IMR-90 (cell line): Measurements from ENCODE around the gene POLR1C. TPM values are rescaled to one million over a fixed set of nuclear protein-coding genes. Genes with fewer than 3 reads are reported as not detected.

Source experiments
- ATAC-seq: fragments of 200-7000 bp; cut with Tn5 transposase; 2 replicates; pipeline ENCODE4 v1.9.1; 2020; ENCODE audit warnings: low read depth, mild to moderate bottlenecking, moderate library complexity
- BruUV-seq: library from RNA; stranded (reverse); fragments of 400-500 nt; replicated peaks from 2 replicates; lab custom pipeline; 2021; lab: Mats Ljungman, UMichigan
- CTCF ChIA-PET: fragments of 300-600 bp; formaldehyde crosslinking; extraction: SDS; loops from one replicate; lab custom pipeline; 2021; ENCODE audit warnings: antibody characterized with exemption; lab: Yijun Ruan, JAX
- POLR2A ChIA-PET: fragments of 300-600 bp; sonication (Branson Sonifier 250); formaldehyde crosslinking; loops from one replicate; lab custom pipeline; 2022; ENCODE audit warnings: antibody characterized with exemption; ENCODE audit not compliant: unreplicated experiment; lab: Charles Lee
- DNase-seq: peaks from one replicate; pipeline ENCODE4 v3.0.0; 2013
- H2AFZ ChIP-seq: replicated peaks from 2 replicates; pipeline ENCODE3; 2013; ENCODE audit warnings: low read length, mild to moderate bottlenecking; ENCODE audit not compliant: poor library complexity
- H2AK5ac ChIP-seq: 2 replicates; pipeline ENCODE4 v1.6.1; 2013; ENCODE audit warnings: low read depth, low read length, inconsistent platforms
- H2AK9ac ChIP-seq: replicated peaks from 2 replicates; pipeline ENCODE3; 2013; ENCODE audit warnings: mild to moderate bottlenecking, low read depth, low read length, moderate library complexity; ENCODE audit not compliant: poor library complexity
- H2BK120ac ChIP-seq: 2 replicates; pipeline ENCODE4 v1.6.1; 2013; ENCODE audit warnings: low read depth, low read length, inconsistent platforms
- H2BK15ac ChIP-seq: 3 replicates; pipeline ENCODE4 v1.6.1; 2013; ENCODE audit warnings: low read depth, low read length, inconsistent platforms
- H2BK20ac ChIP-seq: 2 replicates; pipeline ENCODE4 v1.6.1; 2013; ENCODE audit warnings: low read depth, mild to moderate bottlenecking, inconsistent platforms, low read length, moderate library complexity
- H2BK5ac ChIP-seq: 2 replicates; pipeline ENCODE4 v1.6.1; 2013; ENCODE audit warnings: mild to moderate bottlenecking, low read depth, low read length, inconsistent platforms; ENCODE audit not compliant: poor library complexity, severe bottlenecking
- H3K14ac ChIP-seq: replicated peaks from 2 replicates; pipeline ENCODE4 v1.6.1; 2013; ENCODE audit warnings: low read depth, low read length, inconsistent platforms
- H3K18ac ChIP-seq: 2 replicates; pipeline ENCODE4 v1.6.1; 2013; ENCODE audit warnings: low read depth, low read length, control low read depth
- H3K23ac ChIP-seq: 2 replicates; pipeline ENCODE4 v1.6.1; 2013; ENCODE audit warnings: low read depth, low read length, inconsistent platforms
- H3K27ac ChIP-seq: 2 replicates; pipeline ENCODE4 v1.5.1; 2013; ENCODE audit warnings: mild to moderate bottlenecking, control low read depth, low read length; ENCODE audit not compliant: insufficient read depth
- H3K27me3 ChIP-seq: 2 replicates; pipeline ENCODE4 v1.6.1; 2013; ENCODE audit warnings: low read length; ENCODE audit not compliant: control insufficient read depth, insufficient read depth
- H3K36me3 ChIP-seq: 2 replicates; pipeline ENCODE4 v1.6.1; 2013; ENCODE audit warnings: low read length, mixed read lengths; ENCODE audit not compliant: control insufficient read depth, insufficient read depth
- H3K4ac ChIP-seq: 2 replicates; pipeline ENCODE4 v1.6.1; 2013; ENCODE audit warnings: low read depth, low read length, inconsistent platforms
- H3K4me1 ChIP-seq: 2 replicates; pipeline ENCODE4 v1.6.1; 2013; ENCODE audit warnings: low read length, mixed read lengths; ENCODE audit not compliant: control insufficient read depth, insufficient read depth
- H3K4me2 ChIP-seq: 2 replicates; pipeline ENCODE4 v1.6.1; 2013; ENCODE audit warnings: low read depth, mild to moderate bottlenecking, control low read depth, low read length, moderate library complexity
- H3K4me3 ChIP-seq: 2 replicates; pipeline ENCODE4 v1.5.1; 2013; ENCODE audit warnings: low read depth, mild to moderate bottlenecking, control low read depth, low read length, moderate library complexity; ENCODE audit not compliant: insufficient read depth
- H3K56ac ChIP-seq: 2 replicates; pipeline ENCODE4 v1.6.1; 2013; ENCODE audit warnings: low read length, inconsistent platforms; ENCODE audit not compliant: insufficient read depth; ENCODE audit errors: extremely low read depth
- H3K79me1 ChIP-seq, 2 experiments: 2 replicates each; pipeline ENCODE4 v1.6.1; 2013; ENCODE audit warnings: low read length in 2 of 2, inconsistent platforms in 1 of 2, low read depth in 1 of 2
- H3K9ac ChIP-seq: 2 replicates; pipeline ENCODE4 v1.6.1; 2013; ENCODE audit warnings: low read depth, low read length, control low read depth
- H3K9me1 ChIP-seq: 2 replicates; pipeline ENCODE4 v1.6.1; 2013; ENCODE audit warnings: low read length, inconsistent platforms; ENCODE audit not compliant: insufficient read depth
- H3K9me3 ChIP-seq: 2 replicates; pipeline ENCODE4 v1.6.1; 2013; ENCODE audit warnings: low read length; ENCODE audit not compliant: control insufficient read depth, insufficient read depth
- H4K20me1 ChIP-seq: 2 replicates; pipeline ENCODE4 v1.6.1; 2013; ENCODE audit warnings: low read length, inconsistent platforms; ENCODE audit not compliant: insufficient read depth
- H4K5ac ChIP-seq: 2 replicates; pipeline ENCODE4 v1.6.1; 2013; ENCODE audit warnings: mild to moderate bottlenecking, low read depth, low read length, control low read depth
- H4K8ac ChIP-seq, 2 experiments: 2 replicates each; pipeline ENCODE4 v1.6.1; 2013; ENCODE audit warnings: low read depth in 2 of 2, low read length in 2 of 2, control low read depth in 1 of 2, inconsistent platforms in 1 of 2
- H4K91ac ChIP-seq: 2 replicates; pipeline ENCODE4 v1.6.1; 2013; ENCODE audit warnings: low read depth, low read length, inconsistent platforms; ENCODE audit not compliant: insufficient read depth
- BHLHE40 ChIP-seq: fragments of 150-350 bp; IDR thresholded peaks from 2 replicates; pipeline ENCODE4 v1.6.1; 2016; ENCODE audit warnings: mild to moderate bottlenecking, low read depth, low read length
- CEBPB ChIP-seq: IDR thresholded peaks from 2 replicates; pipeline ENCODE4 v1.6.1; 2012; ENCODE audit warnings: low read depth, low read length, improper control_type of control experiment
- CHD1 ChIP-seq: IDR thresholded peaks from 2 replicates; pipeline ENCODE4 v1.6.1; 2012; ENCODE audit warnings: low read depth, low read length, improper control_type of control experiment
- CTCF ChIP-seq: conservative IDR thresholded peaks from 2 replicates; pipeline ENCODE4 v1.5.1; 2012; ENCODE audit warnings: mild to moderate bottlenecking, low read depth, low read length, improper control_type of control experiment
- ELK1 ChIP-seq: fragments of 150-350 bp; IDR thresholded peaks from 2 replicates; pipeline ENCODE4 v1.6.1; 2016; ENCODE audit warnings: low read depth, mild to moderate bottlenecking, low read length, moderate library complexity, borderline replicate concordance
- FOS ChIP-seq: fragments of 150-350 bp; IDR thresholded peaks from 2 replicates; pipeline ENCODE4 v1.6.1; 2016; ENCODE audit warnings: low read depth, low read length
- MAFK ChIP-seq: IDR thresholded peaks from 2 replicates; pipeline ENCODE4 v1.6.1; 2012; ENCODE audit warnings: low read depth, low read length, improper control_type of control experiment
- MAZ ChIP-seq: IDR thresholded peaks from 2 replicates; pipeline ENCODE4 v1.6.1; 2012; ENCODE audit warnings: low read depth, mild to moderate bottlenecking, low read length, improper control_type of control experiment, moderate library complexity, borderline replicate concordance
- MXI1 ChIP-seq: IDR thresholded peaks from 2 replicates; pipeline ENCODE4 v1.6.1; 2012; ENCODE audit warnings: low read depth, mild to moderate bottlenecking, low read length, moderate library complexity, borderline replicate concordance
- NFE2L2 ChIP-seq: fragments of 150-350 bp; IDR thresholded peaks from 2 replicates; pipeline ENCODE4 v1.6.1; 2016; ENCODE audit warnings: low read depth, mild to moderate bottlenecking, low read length
- POLR2A ChIP-seq: IDR thresholded peaks from 2 replicates; pipeline ENCODE4 v1.6.1; 2012; ENCODE audit warnings: mild to moderate bottlenecking, low read depth, low read length
- RAD21 ChIP-seq: IDR thresholded peaks from 2 replicates; pipeline ENCODE4 v1.6.1; 2012; ENCODE audit warnings: low read length, improper control_type of control experiment
- RCOR1 ChIP-seq: IDR thresholded peaks from 2 replicates; pipeline ENCODE4 v1.6.1; 2012; ENCODE audit warnings: mild to moderate bottlenecking, low read length, improper control_type of control experiment; ENCODE audit not compliant: insufficient replicate concordance
- RFX5 ChIP-seq: IDR thresholded peaks from 2 replicates; pipeline ENCODE4 v1.8.0; 2012; ENCODE audit warnings: low read depth, mild to moderate bottlenecking, low read length, moderate library complexity
- SMC3 ChIP-seq: fragments of 150-350 bp; IDR thresholded peaks from 2 replicates; pipeline ENCODE4 v1.6.1; 2016; ENCODE audit warnings: low read depth, mild to moderate bottlenecking, antibody characterized with exemption, low read length, moderate library complexity
- USF2 ChIP-seq: fragments of 150-350 bp; IDR thresholded peaks from 2 replicates; pipeline ENCODE4 v1.6.1; 2017; ENCODE audit warnings: mild to moderate bottlenecking, antibody characterized with exemption, low read length, low read depth
- WGBS, 2 experiments: methylation state at CpG; one replicate each; pipeline versions ENCODE4 v1.1.5 to v1.1.7; 2013; ENCODE audit warnings: missing lambda C conversion rate in 2 of 2; ENCODE audit not compliant: insufficient read length in 1 of 2; ENCODE audit errors: extremely low coverage in 2 of 2; 5-methylcytosine and 5-hydroxymethylcytosine counted together
- dilution Hi-C: fragments of 300-500 bp; cut with HindIII; formaldehyde crosslinking; loops from one replicate; pipeline ENCODE4 v1.14.3; 2018; ENCODE audit warnings: low sequenced_read_pairs; ENCODE audit not compliant: unreplicated experiment
- in situ Hi-C: fragments of 300-500 bp; cut with MboI; formaldehyde crosslinking; loops from 3 replicates; pipeline ENCODE4 v1.14.3; 2019; ENCODE audit warnings: low sequenced_read_pairs, inconsistent platforms, mixed read lengths
- intact Hi-C: fragments of 100-400 bp; cut with micrococcal nuclease; formaldehyde crosslinking; loops from 2 replicates; pipeline ENCODE4 v1.10.0; 2022
- polyA plus RNA-seq, 3 experiments: library from polyadenylated mRNA; depleted of rRNA; stranded (reverse); fragments of >200 nt; gene quantifications; 2 replicates each; pipeline ENCODE4 v1.2.3, GENCODE V29; 2012; ENCODE audit warnings: low replicate concordance in 1 of 3
- total RNA-seq: library from RNA; depleted of rRNA; stranded (reverse); fragments of >200 nt; gene quantifications from 2 replicates; pipeline ENCODE4 v1.2.3, GENCODE V29; 2012

Gene POLR1C
- total and polyA plus RNA-seq, 2 of the 4 experiments (the other 2 are of a cell fraction): 46.1 to 72.6 TPM

- intact Hi-C loops: no loop called here
- POLR2A ChIA-PET: no interaction called here
- ATAC-seq: no peak
These were observed 44.4 kb upstream of the POLR1C start for GRCh38 chr6:43472515-43472914.

More at GRCh38 chr6:43472515-43472914, 44.4 kb upstream of the POLR1C start:
- Histone ChIP-seq H4K5ac (no peak overlapping the region), H2BK120ac (no peak overlapping the region), H2AFZ (no peak overlapping the region), H3K14ac (no peak overlapping the region), H3K36me3 (no peaks in the 10 kb centered on the region), H3K79me1 (peaks cover 0 to under 1% of the 10 kb centered on the region in 2 experiments; a peak in 1 of 4 replicates), H3K56ac (no peak overlapping the region), H3K23ac (no peak overlapping the region), H3K4me3 (no peak overlapping the region), H2BK20ac (no peak overlapping the region), H3K4ac (no peak overlapping the region), H3K27me3 (peaks cover 17% of the 10 kb centered on the region), H3K9ac (no peak overlapping the region), H3K18ac (no peak overlapping the region), H3K9me1 (0 out of 2 replicates have a peak, but pooled peaks cover 5% of the 10 kb centered on the region), H3K4me1 (no peaks in the 10 kb centered on the region), H2BK15ac (no peak overlapping the region), H4K91ac (no peak overlapping the region), H3K4me2 (no peak overlapping the region), H4K20me1 (no peaks in the 10 kb centered on the region), H3K9me3 (no peaks in the 10 kb centered on the region), H2BK5ac (no peak overlapping the region), H4K8ac (no peak overlapping the region), H2AK5ac (no peak overlapping the region), H2AK9ac (no peak overlapping the region), H3K27ac (no peak overlapping the region)
- no CpG with 5 or more reads among the region's 4 CpGs for WGBS, 2 experiments
- CTCF ChIA-PET: no interaction called here
- dilution Hi-C loops: no loop called here
- TF ChIP-seq CTCF (no peak), RAD21 (no peak), SMC3 (no peak), MAFK (no peak), BHLHE40 (no peak), CHD1 (no peak), NFE2L2 (no peak), POLR2A (no peak), MXI1 (no peak), RFX5 (no peak), CEBPB (no peak), RCOR1 (no peak), ELK1 (no peak), USF2 (no peak), FOS (no peak), MAZ (no peak)
- DNase-seq: no peak
- no TSS peak for BruUV-seq
- in situ Hi-C loops: no loop called here
